NCI-H1436 treated with DMSO at 0.1 percent for 48 hours (cell line): ENCODE measurements around the gene MGAT1.

ENCODE experiments used
- DNase-seq: peaks from one replicate; lab custom pipeline; 2025; lab: John Stamatoyannopoulos, UW

MGAT1 gene

DNA sequence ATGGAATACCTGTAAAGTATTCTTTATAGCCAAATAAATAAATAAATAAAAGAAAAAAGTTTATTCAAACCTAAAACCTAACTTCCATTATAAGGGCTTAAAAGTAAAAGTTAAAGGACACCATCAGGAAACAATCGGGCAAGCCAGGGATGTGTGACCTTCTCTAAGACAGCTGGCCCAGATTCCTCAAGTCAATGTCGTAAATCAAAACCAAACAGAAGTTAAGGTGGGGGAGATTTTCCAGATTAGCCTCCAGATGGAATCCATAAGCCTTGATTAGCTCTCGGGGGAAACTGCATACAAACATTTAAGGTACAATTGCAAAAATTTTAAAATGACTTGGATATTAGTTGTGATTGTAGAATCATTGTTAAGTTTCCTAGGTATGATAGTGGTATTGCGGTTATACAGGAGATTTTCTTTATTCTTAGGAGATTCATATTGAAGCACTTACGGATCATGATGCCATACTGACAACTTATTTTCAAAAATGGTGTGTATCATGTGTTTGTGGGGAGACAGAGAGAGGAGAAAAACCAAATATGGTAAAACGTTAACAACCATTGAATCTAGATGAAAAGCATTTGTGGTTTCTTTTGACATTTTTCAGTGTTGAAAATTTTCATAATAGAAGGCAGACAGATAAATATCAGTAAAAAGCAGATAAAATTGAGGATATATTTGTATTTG lies 21.5 kb upstream of the MGAT1 start:
- no peak for DNase-seq

DNA sequence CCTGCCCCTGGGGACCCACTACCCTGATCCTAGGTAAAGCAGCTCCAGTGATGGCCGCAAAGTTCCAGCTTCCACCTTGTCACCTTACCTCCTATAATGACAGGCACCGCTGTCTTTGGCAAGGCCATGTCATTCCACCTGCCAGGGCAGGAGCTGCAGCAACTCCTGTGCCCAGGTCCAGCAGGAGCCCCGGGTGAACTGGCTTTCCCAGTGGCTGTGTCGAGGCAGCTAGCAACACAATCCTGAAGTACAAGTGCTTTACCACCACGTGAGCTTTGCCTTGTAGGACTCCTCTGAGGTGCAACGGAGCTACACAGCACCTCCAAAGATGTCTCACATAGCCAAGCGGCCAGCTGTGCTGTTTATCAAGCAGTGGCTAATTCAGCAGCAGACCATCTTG lies 20.7 kb upstream of the MGAT1 start:
- DNase-seq = no peak

DNA sequence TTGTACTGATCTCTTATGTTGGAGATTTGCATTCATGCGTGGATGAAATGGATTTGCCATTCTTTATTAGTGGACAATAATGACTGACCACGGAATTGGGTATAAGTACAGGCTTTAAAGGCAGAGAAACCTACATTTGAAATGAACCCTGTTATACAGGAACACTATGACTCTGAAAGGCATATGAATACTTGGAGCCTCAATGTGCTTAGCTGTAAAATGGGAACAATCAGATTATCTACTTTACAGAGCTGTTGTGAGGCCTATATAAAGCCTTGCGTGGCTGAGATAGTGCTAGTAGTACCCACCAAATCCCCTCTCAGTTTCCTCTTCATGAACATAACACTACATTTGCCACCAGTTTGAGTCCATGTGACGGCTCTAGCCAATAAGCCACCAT lies 18.9 kb upstream of the MGAT1 start:
- no peak for DNase-seq

DNA sequence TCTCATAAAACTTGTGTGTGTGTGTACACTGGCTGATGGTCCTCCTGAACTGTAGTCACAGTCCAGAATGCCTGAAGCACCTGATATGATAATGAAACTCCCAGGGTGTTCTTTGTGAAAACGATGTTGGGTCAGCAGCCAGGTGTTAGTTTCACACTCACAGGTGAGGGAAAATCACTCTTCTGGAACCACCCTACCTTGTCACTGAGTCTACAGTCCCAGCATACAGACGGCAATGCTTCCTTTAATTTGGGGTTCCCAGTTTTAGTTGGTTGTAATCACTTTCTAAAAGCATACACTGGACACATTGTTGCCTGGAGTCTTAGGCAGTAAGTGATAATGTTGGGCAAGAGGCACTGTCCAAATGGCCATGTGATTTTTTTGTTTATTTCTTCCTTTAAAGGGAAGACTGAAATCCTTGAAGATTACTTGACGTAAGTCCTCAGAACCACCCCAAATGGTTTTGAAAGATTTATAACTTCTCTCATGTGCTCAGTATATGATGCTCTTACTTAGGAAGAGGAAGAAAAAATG lies 18.2 kb upstream of the MGAT1 start:
- DNase-seq = no peak

DNA sequence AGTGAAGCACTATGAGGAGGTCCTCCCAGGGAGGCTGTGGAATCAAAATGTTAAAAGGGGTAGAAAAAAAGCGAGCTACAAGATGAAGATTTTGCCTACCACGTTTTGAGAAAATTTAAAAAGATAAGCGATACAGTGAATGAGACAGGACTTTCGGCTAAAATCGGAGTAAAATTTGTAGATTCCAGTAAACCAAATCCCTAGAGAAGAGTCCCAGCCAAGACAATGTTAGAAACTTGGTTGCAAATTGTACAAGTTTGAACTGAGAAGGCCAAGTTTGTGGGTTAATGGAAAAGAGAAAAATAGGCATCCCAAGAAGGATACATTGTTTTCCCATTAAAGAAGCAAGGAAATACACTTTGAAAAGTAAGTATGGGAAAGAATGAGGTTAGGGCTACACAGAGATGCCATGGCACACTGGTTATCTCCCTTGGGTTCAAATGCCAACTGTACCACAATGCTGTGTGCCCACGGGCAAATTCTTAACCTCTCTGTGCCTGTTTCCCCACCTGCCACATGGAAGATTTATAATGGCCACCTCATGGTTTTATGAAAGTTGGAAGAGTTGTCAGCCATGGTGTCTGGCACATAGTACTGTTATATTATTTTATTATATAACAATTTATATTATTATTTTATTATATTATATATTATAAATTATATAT lies 16.2 kb upstream of the MGAT1 start:
- no peak for DNase-seq

DNA sequence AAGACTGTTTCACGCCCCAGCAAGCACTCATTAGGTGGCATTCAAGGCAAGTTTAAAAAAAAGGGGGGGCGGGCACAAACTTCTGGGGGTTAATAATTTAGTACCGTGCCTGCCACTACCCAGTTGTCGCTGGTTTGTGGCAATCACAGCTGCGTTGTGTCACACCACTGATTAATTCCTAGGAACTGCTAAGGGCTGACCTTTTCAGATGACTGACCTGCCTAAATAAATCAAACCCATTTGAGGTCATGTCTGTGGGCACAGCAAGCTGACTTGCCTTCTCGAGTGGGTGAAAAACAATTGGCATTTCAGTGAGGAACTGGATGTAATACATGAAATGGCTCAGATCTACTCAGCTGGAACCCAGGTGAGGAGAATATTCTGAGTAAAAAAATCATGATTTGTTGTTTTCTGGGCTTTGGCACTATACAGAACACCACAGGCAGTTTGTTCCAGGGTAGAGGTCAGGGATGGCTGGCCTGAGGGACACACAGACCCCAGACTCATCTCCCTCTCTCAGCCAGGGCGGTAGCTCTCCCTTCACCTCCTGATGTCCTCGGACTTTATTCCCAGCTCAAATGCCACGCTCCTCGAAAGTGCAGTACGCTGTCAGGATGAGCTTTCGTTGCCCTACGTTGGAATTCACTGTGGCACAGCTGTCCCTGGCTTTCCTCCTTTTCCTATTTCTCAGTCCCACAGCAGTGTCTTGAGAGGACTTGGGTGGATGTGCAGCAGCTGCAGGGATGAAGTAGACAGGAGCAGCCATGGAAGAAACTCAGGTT lies 15.5 kb upstream of the MGAT1 start:
- DNase-seq = no peak

DNA sequence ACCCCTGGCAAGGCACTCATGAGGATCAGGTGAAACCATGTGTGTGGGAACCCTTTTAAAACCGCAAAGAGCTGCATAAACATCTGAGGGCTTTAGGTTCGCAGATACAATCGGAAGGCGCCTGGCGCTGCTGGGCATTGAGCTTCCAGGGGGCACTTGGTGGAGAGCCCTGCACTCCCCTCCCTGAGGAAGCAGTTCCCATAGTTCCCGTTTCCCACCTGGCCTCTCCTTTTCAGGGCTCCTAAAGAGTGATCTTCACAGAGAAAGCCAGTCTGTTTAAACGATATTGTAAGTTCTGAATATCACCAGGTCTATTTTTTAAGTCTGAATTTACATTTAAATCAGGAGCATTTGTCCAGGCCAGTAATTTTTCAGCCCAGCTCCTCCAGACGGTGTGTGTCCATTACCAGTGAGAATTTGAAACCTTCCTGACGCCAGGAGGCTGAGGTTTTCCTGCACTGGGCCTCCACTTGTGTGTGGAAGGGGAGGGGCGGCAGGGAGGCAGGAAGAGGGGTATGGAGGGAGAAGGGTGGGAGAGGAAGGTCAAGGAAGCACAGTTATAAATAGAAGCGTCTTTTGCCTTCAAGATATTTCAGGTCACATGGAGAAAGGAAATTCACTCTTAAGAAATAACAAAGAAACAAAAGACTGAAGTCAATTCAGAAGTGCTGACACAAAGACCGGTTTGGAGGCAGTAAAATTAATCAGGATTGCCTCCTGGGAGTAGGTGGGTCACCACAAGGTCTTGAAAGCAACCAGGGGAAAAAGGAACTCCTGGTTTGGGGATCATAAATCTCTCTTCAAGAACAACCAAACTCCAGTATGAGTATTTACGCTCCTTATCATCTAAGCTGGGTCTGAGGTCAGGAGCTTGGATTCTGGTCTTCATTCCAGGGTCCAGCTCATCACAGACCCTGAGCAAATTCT lies 14.3 kb upstream of the MGAT1 start:
- no peak for DNase-seq

DNA sequence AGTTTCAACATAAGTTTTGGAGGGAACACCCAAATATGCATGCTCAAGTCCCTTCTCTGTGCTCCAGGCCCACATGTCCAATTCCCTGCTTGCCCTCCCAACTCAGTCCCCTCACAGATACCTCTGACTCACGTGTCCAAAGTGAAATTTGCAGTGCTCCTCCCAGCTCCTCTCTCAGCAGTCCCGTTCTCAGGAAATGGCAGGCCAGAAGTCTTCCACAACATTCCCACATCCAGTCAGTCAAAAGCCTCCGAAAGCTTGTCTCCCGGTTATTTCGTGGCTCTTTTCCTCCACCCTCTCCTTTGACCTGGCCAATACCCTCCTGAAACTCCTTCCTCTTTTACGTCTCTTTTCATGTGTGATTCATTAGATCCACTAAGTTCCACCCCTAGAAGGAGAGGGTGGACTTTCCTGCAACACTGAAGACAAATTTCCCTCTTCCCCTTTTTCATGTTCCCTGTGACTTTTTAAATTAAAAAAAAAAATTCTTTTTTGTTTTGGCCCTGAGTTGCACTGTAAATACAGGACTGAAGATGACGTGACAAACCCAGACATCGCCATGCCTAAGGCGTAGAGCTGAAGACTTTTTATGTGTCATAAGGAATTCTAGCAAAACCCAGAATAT lies 12.8 kb upstream of the MGAT1 start:
- no peak for DNase-seq

DNA sequence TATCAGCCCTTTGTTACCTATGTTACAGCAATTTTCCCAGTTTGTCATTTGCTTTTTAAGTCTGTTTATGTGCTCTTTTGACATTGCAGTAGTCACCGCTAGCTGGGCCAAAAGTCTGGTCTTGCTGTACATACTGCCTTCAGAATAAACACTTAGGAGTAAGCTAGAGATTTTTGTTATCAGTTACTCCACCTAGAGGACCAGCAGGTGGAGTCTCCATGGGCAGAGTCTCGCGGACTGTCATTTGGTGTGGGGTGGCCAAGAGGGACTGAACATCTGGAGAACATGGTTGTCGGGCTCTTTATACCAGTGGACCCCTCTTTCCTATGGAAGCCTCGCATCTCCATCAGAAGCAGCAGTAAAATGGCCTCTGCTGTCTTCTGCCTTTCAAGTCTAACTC lies 10.8 kb upstream of the MGAT1 start:
- DNase-seq = no peak

DNA sequence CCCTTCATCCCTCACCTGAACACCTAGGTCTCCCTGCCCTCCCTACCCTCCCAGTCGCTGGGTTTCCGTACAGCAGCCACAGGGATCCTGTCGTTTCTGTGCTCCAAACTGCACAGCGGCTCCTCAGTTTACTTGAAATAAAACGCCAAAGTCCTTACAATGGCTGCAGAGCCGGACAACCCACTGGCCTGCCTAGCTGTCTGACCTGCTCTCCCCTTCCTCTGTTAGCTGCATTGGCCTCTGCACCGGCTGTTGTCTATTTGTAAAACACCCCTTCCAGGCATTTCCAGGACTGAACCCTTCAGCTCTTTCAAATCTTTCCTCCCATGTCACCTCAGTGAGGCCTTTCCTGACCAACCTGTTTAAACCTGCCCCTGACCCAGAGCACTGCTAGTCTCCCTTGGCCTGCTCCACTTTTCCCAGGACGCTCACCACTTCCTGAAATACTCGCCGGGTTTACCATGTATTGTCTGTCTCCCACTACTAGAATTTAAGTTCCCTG lies 9.1 kb upstream of the MGAT1 start:
- no peak for DNase-seq

DNA sequence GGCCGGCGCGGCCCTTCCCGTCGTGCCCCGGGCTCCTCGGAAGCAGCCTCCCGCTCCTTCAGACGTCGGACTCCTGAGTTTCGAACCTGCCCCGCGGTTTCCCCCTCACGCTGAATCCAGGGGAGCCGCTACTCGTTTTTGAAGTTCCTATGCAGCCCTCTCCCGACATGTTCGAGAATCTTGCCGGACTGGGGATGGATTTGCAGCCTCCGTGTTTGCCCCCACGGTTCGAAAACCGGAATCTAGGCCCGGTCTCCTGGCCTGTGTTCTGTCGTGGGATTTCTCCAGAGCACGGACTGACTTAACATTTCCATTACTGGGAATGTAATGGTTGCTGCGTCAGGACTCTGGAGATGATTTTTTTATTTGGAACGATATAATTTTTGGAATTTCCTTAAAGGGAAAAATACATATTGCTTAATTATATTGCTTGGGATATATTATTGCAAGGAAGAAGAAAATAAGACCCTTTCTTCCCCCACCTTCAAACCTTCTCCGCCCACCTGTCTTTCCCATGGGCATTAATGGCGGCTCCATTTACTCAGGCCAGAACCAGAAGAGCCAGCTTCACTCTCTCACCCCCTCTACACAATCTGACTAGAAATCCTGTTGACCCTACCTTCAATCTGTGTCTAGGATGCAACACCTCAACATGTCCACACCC lies 8.5 kb upstream of the MGAT1 start:
- no peak for DNase-seq

DNA sequence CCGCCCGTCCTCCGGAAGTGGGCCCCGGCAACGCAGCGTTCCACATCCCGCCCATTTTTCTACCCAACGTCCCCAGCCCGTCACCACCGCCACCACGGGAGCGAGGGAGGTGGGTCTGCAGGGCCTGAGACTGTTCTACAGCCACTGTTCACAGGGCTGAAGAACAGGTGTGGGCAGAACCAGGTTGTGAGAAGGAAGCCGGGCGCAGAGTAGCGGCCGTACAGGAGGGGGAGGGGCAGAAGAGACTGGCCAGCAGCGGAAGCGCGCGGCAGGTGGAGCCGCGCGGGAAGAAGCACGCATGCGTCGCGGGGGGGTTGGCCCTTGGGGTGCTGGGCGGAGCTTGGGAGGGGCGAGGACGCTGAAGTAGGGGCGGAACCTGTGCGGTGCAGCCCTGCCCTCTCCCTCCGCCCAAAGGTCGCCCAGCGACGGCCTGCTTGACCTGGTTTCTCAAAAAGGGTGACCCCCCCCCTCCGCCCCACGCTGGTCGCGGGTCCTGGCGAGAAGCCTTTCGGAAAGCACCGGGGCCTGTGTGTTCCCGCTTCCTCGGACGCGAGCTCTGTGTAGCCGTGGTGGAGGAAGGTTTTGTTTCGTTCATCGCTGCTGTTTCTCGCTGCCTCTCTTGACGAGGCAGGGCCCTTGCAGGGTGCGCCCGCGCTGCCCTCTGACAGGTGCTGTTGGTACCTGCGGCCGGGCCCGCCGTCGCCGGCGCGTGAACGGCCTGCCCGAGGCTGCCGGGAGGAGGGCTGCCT lies 7.8 kb upstream of the MGAT1 start:
- DNase-seq = no peak

DNA sequence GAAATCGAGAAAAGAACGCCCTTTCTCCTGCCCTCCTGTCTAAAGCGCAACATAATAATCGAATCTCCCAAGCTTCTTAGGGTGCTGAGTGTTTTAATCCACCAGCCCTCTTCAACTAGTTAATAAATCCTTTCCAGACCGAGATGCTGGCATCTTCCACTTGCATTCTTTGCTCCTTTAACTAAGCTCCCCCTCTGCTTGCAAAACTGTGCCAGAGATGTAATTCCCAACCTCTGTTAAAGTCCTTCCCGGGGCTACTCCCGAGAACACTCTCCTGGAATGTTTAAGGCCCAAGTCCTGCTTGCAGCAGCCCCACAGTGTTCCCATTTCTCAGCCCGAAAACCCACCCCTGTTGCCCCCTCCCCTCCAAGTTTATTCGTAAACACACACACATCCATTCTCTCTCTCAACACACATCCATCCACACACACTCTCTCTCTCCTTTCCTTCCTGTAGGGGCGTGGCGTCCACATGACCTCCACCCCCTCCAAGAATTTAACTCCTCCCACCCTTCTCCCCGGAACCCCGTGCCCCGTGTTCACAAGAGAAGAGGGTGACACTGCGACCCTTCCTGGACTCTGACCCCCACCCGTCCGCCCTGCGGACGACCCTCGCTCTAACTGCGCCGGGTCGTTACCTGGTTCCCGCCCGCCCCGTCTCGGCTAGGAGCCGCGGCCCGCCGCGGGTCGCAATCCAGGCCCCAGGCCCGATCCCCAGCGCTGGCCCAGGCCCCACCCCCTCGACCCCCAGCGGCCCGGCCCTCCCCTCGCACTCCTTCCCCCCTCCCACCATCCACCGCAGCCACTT lies 7.0 kb upstream of the MGAT1 start:
- DNase-seq = peak; percentile 30

DNA sequence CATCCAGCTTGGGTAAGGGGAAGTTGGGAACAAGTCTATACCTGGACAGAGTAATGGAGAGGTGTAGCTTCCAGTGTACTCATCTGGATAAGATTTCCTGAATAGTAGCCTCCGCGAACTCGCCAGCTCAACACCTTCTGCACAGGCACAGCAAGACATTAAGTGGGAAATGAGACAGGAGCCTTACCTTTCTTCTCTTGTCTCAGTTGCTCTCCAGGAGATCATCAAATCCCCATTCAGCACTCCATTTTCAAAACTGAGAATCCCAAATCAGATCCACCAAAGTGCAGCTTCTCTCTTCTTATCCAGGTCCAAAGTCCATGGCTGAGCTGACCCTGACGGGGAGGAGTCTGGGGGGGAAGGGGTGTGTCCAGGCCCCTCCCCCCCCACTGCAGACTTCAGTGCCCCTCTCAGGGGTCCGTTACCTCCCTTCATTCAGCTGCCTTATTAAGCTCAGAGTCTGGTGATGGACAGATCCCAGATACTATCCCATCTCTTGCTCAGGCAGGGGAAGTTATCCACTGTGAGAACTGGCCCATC lies 5.9 kb upstream of the MGAT1 start:
- DNase-seq = no peak

DNA sequence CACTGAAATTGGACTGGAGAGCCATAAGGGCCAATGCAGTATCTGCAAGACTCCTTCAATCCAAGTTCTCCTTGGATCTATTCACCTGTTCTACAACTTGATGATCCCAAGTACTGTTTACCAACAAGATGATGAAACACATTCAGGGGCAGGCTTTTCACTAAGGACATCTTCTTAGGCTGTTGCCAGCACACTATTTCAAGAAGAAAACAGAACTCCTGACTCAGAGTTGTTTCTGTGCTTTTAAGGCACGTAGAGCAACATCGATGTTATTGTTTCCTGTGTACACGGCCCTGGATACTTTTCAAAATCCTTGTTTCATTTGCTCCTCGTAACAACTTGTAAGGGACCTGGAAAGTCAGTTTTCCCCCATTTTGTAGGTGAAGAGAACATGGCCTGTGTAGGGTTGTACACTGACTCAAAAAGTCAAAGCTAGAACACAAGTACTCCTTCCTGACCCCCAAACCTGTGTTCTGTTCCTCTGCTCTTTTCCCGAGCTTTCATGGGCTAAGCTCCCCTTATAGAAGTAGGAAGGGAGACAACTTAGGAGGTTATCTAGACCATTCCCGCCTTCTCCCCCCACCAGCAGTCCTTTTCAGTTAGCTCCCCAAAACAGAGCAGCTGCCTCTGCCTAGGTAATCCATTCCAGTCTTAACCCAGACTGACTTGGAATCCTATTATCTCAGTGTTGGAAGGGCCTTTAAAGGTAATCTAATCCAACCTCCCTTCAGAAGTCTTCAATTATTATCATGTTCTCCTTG lies 5.2 kb upstream of the MGAT1 start:
- no peak for DNase-seq

DNA sequence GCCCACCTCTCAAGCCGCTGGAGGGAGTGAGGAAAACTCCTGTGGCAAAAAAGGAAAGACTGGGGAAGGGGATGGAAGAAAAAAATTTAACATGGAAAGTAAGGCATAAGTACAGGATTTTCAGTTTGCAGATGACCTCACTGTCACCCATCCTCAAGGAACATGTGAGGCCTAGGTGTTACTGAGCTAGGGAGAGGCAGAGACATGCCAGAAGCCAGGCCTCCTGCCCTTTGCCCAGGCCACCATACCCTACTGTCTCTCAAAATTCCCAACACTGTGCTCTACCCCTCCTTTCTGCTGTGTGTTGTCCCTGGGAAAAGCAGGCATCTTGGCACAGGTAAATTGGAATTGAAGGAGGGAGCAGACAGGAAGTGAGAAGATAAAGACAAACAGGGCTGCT lies 4.4 kb upstream of the MGAT1 start:
- no peak for DNase-seq

DNA sequence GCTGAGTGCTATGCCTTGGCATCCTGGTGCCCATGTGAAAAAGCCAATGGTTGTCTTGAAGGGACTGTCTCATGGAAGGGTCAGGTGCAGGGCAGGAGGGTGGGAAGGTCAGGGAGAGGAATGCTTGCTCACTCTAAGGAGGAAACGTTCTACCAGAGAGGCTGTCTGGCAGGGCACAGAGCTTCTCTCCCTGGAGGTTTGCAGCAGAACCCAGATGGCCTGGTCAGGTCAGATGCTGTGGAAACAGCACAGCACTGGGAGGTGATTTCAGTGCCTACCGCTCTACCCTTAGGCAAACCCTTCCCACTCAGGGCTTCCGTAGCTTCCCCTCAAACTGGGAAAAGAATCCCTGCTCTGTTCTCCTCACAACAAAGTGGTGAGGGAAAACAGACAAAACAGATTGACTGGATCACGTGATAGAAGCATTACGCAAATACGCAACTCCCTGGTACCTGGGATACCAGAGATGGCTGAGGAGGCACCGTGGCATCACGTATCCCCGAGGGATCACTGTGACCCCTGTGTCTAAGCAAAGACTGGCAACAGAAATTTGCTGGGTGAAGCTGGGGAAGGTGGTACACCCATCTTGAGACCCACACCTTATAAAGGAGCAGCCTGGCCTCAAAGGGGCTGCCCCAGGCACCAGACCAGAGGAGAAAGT lies 3.9 kb upstream of the MGAT1 start:
- DNase-seq = no peak
